ENCODE results near the gene KBTBD12. TPM values are rescaled to one million over a fixed set of nuclear protein-coding genes. Genes with fewer than 3 reads are reported as not detected.
A peak's percentile ranks its signal among the peaks of the same experiment; 100 is the strongest.

The KBTBD12 gene
- total and polyA plus RNA-seq, 8 donors: 0.60 to 2.5 (median 1.3) TPM

DNA sequence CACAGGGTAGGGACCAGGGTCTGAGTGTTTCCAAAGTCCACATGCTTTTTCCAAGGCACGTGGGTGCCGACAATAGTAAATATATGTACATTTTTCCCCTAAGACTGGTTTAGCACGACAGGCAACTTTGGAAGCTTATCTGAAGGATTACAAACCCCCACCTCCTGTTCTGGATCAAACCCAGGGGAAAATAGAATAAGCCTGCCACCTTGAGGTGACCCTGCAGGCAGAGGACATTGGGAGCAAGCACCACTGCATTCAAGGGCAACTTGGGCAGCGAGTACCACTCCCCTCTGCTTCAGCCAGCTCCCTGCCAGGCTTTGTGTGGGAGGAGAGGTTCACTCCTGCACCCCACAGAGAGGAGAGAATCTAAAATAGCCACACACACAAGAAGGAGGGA, 44.8 kb downstream of the KBTBD12 start:
- H3K27ac ChIP-seq: no peak overlapping the region
- intact Hi-C loops (cut with DNase I): loop anchor here in 1 of 2 donors (10.0 kb wide), 1 partner anchor 385 kb away; no protein-coding TSS in a partner anchor
- no peak overlapping the region for H3K4me3 ChIP-seq
- TF ChIP-seq, protein P1, sequence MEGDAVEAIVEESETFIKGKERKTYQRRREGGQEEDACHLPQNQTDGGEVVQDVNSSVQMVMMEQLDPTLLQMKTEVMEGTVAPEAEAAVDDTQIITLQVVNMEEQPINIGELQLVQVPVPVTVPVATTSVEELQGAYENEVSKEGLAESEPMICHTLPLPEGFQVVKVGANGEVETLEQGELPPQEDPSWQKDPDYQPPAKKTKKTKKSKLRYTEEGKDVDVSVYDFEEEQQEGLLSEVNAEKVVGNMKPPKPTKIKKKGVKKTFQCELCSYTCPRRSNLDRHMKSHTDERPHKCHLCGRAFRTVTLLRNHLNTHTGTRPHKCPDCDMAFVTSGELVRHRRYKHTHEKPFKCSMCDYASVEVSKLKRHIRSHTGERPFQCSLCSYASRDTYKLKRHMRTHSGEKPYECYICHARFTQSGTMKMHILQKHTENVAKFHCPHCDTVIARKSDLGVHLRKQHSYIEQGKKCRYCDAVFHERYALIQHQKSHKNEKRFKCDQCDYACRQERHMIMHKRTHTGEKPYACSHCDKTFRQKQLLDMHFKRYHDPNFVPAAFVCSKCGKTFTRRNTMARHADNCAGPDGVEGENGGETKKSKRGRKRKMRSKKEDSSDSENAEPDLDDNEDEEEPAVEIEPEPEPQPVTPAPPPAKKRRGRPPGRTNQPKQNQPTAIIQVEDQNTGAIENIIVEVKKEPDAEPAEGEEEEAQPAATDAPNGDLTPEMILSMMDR (IDR thresholded peaks at IDR 0.05): peak; percentile 13 to 37
- H3K9me3 ChIP-seq: no peaks in the 10 kb centered on the region
- ATAC-seq (peak; percentile 69), DNase-seq (peak in 2 of 4 donors; percentile 42 to 78)
- no peaks in the 10 kb centered on the region for H3K4me1 ChIP-seq
- no peaks in the 10 kb centered on the region for H3K36me3 ChIP-seq
- H3K27me3 ChIP-seq: no peaks in the 10 kb centered on the region

DNA sequence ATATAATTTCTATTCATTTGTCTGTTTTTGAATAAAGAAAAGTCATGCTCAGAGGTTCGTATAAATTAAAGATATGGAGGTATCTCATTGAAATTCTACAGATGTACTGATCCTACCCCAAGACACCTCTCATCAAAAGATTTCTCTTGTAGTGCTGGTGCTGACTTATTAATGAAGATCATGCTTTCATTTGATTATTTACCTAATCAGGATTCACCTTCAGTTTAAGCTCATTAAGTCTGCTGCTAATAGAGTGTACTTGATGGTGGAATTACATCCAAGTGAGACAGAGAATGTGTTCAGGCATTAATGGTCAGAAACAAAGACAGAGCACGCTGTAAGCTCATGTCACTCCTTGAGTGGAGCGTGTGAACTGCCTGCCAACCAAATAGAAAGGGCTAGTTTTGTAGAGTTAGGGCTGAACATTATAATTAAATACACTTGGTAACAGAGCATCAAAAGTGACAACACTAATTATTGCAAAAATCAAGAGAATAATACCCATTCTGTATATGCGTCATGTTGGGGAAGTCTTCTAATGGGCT, 45.5 kb downstream of the KBTBD12 start:
- TF ChIP-seq, protein P1 (IDR thresholded peaks at IDR 0.05): no peak
- DNase-seq (no peak), ATAC-seq (no peak)
- no peaks in the 10 kb centered on the region for H3K4me1 ChIP-seq
- H3K27ac ChIP-seq: no peak overlapping the region
- H3K4me3 ChIP-seq: no peak overlapping the region
- H3K27me3 ChIP-seq: no peaks in the 10 kb centered on the region
- intact Hi-C loops (cut with DNase I): loop anchor here in 1 of 2 donors (10.0 kb wide), 1 partner anchor 386 kb away; no protein-coding TSS in a partner anchor
- no peaks in the 10 kb centered on the region for H3K36me3 ChIP-seq
- H3K9me3 ChIP-seq: no peaks in the 10 kb centered on the region

DNA sequence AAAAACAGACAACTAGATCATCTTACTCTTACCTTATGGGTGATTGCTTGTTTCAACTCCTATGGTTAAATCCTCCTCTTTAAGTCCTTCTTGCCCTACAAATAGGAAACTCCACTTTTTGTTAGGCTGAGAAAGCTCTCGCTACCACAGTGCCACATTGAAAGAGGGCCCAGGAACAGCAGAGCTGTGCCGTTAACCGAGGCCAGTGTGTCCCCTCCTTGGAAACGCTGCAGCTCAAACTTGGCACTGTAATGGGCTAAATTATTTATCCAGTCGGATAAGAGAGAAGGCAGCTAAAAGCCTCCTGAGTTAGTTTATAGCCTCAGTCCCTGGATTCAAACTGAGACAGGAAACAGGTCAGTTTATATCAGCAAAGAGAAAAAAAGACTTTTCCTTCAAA, 46.1 kb downstream of the KBTBD12 start:
- H3K36me3 ChIP-seq: no peaks in the 10 kb centered on the region
- no peaks in the 10 kb centered on the region for H3K9me3 ChIP-seq
- no peak overlapping the region for H3K27ac ChIP-seq
- H3K27me3 ChIP-seq: no peaks in the 10 kb centered on the region
- intact Hi-C loops (cut with DNase I): loop anchor here in 1 of 2 donors (10.0 kb wide), 1 partner anchor 386 kb away; no protein-coding TSS in a partner anchor
- TF ChIP-seq, protein P1 (IDR thresholded peaks at IDR 0.05): no peak
- ATAC-seq (no peak), DNase-seq (no peak)
- H3K4me3 ChIP-seq: no peak overlapping the region
- H3K4me1 ChIP-seq: no peaks in the 10 kb centered on the region

DNA sequence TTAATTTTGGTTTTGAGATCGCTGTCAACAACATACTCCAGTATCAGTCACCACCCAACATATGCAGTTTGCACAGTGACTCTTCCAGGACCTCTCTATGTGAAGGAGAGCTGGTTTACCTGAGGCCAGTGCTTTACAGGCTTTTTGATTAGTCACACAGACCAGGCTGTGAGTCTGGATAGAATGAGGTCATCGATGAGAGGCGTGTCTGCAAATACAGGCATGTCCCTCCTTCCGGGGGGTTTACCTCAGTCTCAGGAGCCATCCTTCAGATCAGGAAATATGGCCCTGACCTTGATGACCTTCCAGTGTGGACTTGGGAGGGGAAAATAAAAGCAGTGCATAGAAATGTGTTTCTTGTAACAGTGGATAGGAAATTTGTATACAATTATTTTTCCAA, 46.9 kb downstream of the KBTBD12 start:
- Histone ChIP-seq H3K4me3 (no peak overlapping the region), H3K4me1 (no peaks in the 10 kb centered on the region), H3K9me3 (no peaks in the 10 kb centered on the region), H3K27me3 (no peaks in the 10 kb centered on the region), H3K36me3 (no peaks in the 10 kb centered on the region), H3K27ac (no peak overlapping the region)
- intact Hi-C loops (cut with DNase I): loop anchor here in 1 of 2 donors (10.0 kb wide), 1 partner anchor 387 kb away; no protein-coding TSS in a partner anchor
- TF ChIP-seq, protein P1 (IDR thresholded peaks at IDR 0.05): no peak
- DNase-seq: no peak
- ATAC-seq: peak; percentile 78

DNA sequence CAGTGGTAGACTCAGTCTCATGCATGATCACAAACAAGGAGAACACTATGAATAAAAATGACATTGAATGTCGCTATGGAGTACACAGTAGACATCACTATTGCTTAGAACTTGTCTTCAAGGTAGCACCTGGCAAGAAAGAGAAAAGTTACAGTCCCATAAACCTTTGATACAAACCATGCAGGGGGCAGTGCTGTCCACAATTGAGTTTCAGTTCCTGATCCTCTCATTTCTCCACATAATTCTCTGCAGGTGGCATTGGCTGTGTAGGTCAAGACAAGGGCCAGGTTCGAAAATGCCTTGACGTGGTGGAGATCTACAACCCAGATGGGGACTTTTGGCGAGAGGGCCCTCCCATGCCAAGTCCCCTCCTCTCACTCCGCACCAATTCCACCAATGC, 47.9 kb downstream of the KBTBD12 start:
- H3K27me3 ChIP-seq: no peaks in the 10 kb centered on the region
- intact Hi-C loops (cut with DNase I): loop anchor here in 1 of 2 donors (10.0 kb wide), 1 partner anchor 388 kb away; no protein-coding TSS in a partner anchor
- no peaks in the 10 kb centered on the region for H3K9me3 ChIP-seq
- H3K27ac ChIP-seq: no peak overlapping the region
- TF ChIP-seq, protein P1 (IDR thresholded peaks at IDR 0.05): no peak
- DNase-seq (no peak), ATAC-seq (no peak)
- H3K4me3 ChIP-seq: no peak overlapping the region
- no peaks in the 10 kb centered on the region for H3K36me3 ChIP-seq
- no peaks in the 10 kb centered on the region for H3K4me1 ChIP-seq
